HG02852 (cell line): ENCODE measurements around the gene STK38L.
A peak's percentile ranks its signal among the peaks of the same experiment; 100 is the strongest.
"Not testable (repeated sequence)": the region's sequence is repeated elsewhere in the genome, so short reads cannot be mapped to it uniquely, and the experiment has no call there.

ENCODE experiments used
- ATAC-seq: cut with Tn5 transposase; IDR thresholded peaks from one replicate; pipeline ENCODE4 v1.9.1; 2021; ENCODE audit warnings: mild to moderate bottlenecking, moderate library complexity; ENCODE audit not compliant: unreplicated experiment

Gene STK38L

DNA sequence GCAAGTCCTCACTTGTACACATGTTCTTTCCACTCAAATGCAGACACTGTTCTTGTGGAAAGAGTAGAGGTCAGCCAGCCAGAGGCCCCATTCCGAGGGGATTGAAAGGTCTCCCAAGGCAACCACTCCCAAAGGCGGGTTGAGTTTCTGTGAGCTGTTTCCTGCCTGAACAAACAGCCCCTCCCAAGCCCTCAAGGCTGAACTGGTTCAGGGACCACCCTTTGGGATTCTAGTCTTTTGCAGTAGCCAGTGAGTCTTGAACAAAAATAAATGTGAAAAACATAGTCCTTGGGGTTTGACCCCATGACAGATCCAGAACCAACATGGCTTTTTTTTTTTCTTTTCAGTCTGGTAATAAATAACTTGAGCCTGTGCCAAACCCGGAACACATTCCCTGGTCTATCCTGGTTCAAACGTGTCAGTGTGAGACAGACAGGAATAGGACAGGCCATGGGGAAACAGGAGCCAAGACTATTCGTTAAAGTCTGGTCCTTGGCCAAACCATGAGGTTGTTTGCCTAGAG, 17.6 kb upstream of the STK38L start:
- no peak for ATAC-seq

DNA sequence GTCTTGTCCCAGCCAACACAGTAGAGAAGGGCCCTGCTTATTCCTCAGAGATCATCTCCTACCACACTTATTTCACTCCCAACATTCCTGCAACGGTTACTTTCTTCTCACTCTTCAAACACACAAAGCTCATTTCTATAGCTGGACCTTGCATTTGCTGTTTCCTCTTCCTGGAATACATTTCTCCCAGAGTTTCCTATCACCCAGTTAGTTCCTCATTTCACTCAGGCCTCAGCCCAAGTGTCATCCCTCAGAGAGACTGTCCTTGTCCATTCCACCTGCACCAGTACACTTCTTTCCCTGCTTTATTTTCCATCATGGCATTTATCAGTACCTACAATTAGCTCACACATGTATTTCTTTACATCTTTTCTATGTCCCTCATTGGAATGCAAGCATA, 14.7 kb upstream of the STK38L start:
- ATAC-seq = no peak

- not testable (repeated sequence) for ATAC-seq
These were observed 12.7 kb upstream of the STK38L start for GRCh38 chr12:27231374-27231773.

DNA sequence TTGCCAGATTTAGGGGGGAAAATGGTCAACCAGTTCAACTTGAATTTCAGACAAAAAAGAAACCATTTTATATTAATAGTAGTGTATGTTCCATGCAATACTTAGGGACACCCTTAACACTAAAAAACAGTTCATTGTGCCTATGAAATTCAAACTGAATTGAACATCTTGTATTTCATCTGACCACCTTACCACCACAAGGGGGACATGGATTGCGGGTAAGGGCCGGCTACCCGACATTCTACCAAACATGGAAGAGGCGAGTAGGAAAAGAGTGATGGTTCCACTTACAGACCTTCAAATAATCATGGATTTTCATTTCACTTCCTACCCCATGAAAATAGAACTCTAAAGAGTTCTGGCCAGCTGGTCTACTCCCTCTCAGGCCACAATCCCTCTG, 10.3 kb upstream of the STK38L start:
- no peak for ATAC-seq

DNA sequence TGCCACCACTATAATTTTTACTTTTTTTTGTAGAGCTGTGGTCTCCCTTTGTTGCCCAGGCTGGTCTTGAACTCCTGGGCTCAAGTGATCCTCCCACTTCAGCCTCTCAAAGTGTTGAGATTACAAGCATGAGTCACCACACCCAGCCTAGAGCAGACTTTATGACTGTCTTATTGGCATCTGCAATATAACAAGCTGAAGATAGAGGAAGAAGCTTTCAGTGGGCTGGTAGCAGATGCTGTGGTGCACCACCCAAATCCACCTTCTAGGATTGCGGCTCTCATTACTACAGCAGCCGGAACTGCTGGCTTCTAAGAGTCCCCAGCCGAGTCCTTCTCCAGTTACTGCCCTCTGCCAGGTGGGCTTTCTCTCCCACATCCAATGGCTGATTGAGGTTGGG, 7.6 kb upstream of the STK38L start:
- no peak for ATAC-seq

- peak; percentile 69 for ATAC-seq
These were observed 6.0 kb upstream of the STK38L start for GRCh38 chr12:27237790-27238771.

- ATAC-seq = peak; percentile 12
These were observed 1.1 kb upstream of the STK38L start for GRCh38 chr12:27243006-27243405.

DNA sequence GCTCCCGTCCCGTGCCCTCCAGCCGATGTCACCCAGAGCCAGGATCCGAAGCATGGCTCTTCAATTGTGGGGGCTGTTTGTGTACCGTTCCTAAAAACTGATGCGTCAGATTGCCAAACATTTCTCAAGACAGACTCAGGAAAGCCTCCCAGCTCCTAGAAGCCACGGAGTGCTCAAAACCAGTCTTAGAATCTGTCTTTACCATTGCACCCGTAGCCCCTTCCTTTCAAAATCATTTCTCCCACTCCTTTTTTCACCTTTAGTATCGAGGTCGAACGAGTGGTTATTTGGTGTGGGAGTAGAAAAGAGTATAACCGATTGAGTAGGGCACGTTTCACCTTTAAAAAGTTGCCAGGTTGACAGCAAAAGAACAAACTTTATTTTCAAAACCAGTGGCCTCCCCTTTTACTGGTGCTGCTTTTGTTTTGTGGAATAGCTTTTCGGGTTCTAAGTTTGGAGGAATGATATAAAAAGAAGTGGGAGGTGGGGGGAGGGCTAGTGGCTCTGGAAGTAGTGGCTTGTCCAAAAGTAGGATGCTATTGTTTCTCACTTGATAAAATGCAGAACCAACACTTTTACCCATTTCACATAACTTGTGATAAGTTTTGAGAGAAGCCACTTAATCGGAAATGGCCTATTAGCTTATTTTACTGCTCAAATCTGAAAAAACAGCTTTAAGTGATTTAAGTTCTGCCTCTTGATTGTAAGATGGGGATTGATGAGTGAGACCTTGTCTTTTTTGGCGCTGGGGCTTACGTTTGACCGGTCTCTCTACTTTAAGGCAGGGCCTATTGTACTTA, 803 bp downstream of the STK38L start:
- no peak for ATAC-seq

DNA sequence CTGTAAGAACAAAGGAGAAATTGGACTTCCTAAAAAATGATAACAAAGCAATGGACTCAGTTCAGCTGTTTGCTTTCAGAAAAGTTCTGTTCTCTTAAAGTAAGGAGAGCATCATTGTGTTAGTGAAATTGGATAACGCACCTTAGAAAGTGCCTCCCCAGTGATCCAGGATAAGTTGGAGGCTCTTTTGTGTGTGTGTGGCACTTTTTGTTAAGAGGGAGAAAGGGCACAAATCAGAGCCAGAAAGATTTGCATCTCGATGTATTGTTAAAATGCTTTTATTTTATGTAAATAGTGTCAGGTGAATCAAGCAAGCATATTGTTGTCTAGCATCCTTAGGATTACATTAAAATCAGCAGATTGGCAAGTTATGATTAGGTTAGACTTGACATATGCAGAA, 2.1 kb downstream of the STK38L start:
- no peak for ATAC-seq

DNA sequence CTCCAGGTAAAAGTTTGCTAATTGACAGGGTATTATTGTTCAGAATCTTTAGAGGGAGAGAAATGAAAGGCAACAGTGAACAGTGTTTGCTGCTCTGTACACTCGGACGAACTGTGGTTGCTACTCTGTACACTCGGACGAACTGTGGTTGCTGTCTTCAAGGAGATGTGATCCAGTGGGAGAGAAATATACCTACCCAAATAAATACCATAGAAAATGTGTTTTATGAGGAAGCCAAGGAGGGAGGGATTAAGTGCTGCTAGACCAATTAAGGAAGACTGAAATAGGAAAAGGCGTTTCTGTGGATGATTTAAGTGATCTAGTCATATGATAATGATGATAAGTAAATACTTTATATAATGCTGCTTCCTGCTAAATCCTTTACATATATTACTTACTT, 2.7 kb downstream of the STK38L start:
- ATAC-seq = no peak

DNA sequence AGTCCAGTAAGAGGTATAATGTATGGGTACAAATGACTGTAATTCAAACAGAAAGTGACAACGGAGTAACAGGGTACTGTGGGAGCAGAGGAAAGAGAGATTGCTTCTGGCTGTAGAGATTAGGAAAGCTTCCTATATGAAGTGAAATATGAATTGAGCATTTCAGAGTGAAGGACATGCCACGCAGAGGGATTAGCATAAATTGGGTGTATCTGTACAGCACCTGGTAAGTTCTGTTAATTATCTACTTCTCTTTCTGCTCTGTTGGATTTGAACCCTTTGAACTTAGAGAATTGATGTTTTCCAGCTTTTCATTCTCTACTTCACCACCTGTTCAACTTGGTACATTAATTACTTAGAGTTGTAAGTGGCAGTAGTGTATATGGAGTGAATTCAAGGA, 8.8 kb downstream of the STK38L start:
- no peak for ATAC-seq

GRCh38 chr12:27253347-27253746, 9.3 kb downstream of the STK38L start:
- ATAC-seq = no peak

DNA sequence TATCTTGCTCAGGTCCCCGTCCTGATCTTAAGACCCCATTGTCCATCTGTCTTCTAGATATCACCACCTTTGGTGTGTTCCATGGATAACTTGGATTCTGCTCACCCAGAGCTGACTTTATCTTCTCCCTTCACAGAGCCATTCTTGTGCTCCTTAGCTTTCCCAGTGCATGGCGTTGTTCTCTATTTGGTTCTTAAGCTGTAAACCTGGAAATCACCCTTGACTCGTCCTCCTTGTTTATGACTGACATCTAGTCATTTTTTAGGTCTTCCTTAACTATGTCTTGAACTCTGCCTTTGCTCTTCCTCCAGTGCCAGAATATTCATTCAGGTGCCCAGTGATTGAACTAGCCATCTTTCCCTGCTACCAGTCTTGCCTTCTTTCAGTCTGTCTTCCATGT, 11.7 kb downstream of the STK38L start:
- ATAC-seq = no peak

GRCh38 chr12:27257104-27257843, 13.2 kb downstream of the STK38L start:
- no peak for ATAC-seq

DNA sequence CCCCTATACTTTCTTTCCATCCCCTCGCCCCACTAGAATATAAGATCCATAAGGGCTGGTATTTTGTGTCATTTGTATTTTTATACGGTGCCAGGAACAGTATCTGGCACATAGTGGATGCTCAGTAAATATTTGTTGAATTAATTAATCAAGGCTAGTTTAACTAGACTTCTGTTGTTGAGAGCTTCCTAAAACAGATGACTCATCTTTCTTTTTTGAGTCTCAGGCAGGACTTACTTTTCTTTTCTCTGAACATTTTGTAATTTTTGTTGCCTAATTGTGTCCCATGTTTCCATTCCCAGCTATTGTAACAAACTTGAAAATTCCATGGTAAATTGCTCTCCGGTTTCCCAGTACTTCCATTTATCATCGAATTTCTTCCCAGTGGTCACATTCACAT, 16.7 kb downstream of the STK38L start:
- no peak for ATAC-seq

GRCh38 chr12:27261866-27262265, 17.8 kb downstream of the STK38L start:
- no peak for ATAC-seq

GRCh38 chr12:27270148-27270547, 26.1 kb downstream of the STK38L start:
- no peak for ATAC-seq

DNA sequence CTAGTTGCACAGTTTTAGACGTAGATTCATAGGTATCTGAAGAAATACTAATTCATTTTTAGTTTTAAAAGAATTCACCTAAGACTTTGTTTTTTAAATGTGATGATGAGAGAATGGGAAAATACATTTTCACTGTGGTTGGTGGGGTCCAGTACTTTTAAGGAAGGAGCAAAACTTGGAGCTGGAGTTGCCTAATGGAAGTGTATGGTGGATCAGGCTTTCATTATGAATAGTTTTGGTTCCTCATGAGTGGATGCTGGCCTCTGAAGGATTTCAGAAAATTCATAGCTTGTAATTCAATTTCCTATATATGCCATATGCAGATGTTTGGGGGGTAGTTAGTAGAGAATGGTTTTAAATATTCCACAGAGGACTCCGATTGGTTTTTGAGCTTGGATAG, 27.1 kb downstream of the STK38L start:
- ATAC-seq = no peak

DNA sequence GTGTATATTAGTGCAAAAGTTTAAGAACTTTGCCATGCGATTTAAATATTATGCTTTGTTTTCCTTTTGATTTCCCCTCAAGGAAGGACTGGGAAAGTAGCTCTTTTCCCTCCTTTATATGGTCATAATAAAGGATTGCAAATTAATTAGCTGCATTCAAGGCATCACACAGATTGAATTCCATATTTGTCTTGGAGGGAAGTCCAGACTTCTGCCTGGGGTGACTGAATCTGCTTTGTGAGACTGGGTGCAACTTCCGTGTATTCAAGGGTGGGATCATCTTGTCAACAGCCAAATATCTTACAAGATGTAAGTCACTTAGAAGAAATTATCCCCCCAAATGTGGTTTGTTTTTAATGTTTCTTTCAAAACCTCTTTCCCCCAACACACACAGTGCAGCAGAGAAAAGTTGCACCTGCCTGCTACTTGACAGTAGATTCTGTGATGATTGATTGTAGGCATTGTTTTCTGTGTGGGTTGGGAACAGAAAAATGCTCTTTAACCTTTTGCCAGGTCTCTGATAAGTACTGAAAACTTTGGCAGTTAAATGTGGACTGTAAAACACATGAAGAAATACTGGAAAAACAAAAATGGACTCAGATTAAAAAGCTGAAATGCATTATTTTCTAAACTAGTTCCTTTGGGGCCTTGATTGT, 28.4 kb downstream of the STK38L start:
- no peak for ATAC-seq

- ATAC-seq = no peak
These were observed 29.0 kb downstream of the STK38L start for GRCh38 chr12:27273114-27273513.
